Hematopoietic multipotent progenitor cell treated with erythropoietin and hydrocortisone succinate and interleukin-3 and kit ligand, for 8 days (in vitro differentiated cells): ENCODE results near the gene CCNO.

Experiments used
- DNase-seq: peaks from one replicate; pipeline ENCODE4 v3.0.0-alpha.2; 2015

CCNO gene

GRCh38 chr5:55222985-55223811, 10.2 kb downstream of the CCNO start:
- no peak for DNase-seq

DNA sequence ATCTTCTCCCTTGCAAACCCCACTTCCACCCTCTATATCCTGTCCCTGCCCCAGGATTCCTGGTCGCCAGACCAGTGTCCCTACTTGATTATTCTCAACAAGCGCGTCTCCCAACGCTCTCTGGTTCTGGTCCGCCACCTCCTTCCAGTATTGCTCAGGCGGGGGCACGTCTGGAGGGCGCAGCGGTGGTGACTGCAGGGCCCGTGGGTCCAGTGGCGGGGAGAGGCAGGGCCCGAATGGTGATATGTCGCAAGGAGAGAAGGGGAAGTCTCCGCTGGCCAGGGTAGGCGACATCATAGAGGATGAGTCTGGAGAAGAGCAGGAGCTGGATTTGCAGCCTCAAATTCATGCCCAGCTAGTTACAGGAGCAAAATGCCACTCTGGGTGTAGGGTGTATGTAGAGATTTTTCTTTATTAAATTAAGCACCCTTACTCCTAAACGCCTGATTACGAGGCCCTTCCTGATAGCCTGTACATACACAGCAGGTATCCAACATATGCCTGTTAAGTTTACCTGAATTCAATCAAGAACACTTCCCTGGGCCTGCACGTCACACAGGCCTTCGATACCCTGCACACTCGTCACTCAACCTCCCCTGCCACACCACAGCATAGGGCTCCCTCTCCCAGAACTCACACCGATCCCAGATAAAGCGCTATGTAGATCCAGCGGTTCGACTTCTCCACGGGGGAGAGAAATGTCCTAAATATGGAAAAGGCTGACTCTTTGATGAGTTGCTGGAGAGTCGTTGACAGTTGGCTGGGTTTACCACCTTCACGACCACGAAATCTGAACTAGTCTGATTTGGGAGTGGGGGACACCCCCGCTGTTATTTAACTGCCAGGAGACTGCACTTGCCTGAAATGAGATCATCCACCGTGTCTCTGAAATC, 11.1 kb downstream of the CCNO start:
- no peak for DNase-seq

GRCh38 chr5:55220433-55221185, 12.8 kb downstream of the CCNO start:
- no peak for DNase-seq

DNA sequence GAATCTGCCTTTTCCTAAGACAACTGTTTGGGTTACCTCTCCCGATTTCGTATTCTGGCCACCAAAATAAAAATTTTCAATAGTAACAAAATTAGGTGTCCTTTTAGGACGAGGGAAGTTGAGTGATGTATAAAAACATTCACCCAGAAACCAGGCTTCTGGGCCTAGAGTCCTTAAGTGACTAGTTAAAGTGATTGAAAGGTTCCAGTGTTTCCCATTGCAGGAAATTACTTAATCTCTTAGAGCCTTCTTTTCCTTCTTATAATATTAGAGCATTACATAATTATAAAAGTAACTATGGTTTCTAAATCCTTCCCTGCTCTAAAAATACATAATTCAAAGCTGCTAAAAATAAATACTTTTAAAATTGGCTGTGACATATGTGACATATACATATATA, 13.6 kb downstream of the CCNO start:
- DNase-seq, result no peak

DNA sequence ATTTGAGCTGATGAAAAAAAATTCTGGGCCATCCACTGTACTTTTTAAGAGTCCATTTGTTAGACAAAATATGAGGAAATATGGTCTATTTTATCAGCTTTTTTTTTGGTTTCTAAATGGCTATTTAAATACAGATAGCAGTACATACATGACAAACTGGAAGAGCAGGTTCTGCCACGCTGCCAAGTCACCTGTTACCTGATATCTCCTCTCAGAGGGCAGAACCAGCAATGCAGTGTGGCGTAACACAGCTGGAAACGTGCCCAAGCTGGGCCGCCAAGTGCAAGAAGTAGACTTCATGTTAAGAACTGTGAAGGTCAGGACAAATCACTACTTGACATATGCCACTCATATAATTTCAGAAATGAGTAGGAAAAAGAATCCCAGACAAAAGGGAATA, 14.4 kb downstream of the CCNO start:
- DNase-seq, result no peak

DNA sequence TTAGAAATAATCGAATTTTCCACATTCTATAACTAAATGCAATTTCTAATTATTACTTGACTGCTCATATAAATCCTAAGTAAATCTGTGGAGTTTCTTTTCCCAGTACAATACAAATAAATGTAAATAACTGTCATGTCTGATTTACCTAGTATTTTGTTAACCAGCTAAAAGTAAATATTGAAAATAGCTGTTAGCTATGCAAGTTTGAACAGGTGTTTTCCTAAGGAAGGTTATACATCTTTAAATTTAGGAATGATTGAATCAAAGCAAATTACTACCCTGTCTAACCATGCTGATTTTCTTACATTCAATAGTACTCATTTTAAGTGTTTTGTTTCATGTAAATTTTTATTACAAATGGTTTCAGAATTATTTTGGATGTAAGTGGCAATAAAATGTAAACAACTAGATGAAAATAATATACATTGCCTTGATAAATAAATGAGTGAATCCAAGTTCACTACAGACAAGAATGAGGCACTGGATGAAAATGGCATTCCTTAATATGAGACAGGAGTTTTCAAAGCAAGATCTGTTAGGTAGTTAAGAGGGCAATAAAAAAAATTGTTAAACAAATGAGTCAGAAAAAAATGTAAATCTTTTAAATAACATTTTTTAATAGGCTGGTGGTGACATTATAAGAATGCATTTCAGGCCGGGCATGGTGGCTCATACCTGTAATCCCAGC, 22.1 kb downstream of the CCNO start:
- DNase-seq, result no peak

- DNase-seq, result no peak
These were observed 28.4 kb downstream of the CCNO start for GRCh38 chr5:55205001-55205400.

DNA sequence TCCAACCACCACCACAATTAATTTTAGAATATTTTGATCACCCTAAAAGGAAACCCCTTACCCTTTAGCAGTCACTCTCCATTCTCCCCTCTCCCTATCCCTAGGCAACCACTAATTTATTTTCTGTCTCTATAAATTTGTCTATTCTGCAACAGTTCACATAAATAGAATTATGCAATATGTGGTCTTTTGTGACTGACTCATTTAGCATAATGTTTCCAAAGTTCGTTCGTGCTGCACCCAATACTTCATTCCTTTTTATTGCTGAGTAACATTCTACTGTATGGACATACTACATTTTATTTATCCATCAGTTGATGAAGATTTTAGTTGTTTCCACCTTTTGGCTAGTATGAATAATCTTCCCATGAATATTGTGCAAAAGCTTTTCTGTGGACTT, 42.2 kb downstream of the CCNO start:
- no peak for DNase-seq

DNA sequence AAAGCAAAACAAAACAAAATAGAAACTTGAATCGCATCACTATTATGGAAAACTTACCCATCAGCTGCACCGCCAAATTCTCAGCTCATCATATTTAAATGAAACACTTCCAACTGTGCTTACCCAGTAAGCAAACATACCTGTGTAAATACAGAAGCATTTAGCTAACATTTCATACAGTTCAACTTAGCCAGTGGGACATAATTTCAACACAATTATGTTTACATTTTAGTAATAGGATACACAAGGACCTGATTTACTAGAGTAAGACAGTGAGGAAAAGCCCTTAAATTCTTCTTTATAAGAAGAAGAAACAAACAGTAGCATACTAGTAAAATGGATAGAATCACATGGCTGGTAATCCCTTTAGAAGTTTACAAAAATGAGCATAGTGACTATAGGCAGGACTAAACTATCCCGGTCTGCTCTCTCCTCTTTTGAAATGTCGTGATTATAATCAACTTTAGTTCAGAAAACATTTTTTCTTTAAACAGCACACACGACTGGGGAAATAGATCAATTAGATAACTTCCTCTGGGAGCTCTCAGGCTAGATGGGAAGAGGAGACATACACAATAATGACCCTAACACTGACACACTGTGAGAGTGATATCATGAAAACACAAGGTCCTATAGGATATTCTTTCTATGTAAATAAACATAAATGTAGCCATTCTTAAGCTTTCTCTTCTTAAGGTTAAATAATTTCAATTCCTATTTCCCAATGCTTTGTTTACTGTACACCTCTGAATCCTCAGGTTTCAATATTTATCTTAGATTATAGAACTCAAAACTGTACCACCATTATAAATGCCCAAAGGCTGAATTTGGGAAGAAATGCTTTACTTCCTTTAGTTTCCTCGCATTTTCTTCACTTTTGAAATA, 44.5 kb downstream of the CCNO start:
- no peak for DNase-seq

- peak; percentile 45 for DNase-seq
These were observed 46.0 kb downstream of the CCNO start for GRCh38 chr5:55187370-55187769.
